ENCODE data around the gene PDHX. TPM values are rescaled to one million over a fixed set of nuclear protein-coding genes. Genes with fewer than 3 reads are reported as not detected.

PDHX gene
- total RNA-seq, 6 experiments from 2014 or later, result 37.4 to 47.0 (median 42.2) TPM

GRCh38 chr11:35040221-35040942 lies 124.0 kb downstream of the PDHX start:
- H3K4me1 Mint-ChIP-seq (ENCODE audit: low read depth), result peaks cover 58% of the 10 kb centered on the region
- TF ChIP-seq CTCF (IDR thresholded peaks at IDR 0.05), result no peak
- H3K4me3 Mint-ChIP-seq, result peak overlapping the region; percentile 59
- H3K27ac Mint-ChIP-seq, result peak overlapping the region; percentile 83
- DNase-seq, result peak; percentile 73
- peaks cover 4% of the 10 kb centered on the region; the same call in 1 of the 2 replicates for H3K36me3 Mint-ChIP-seq (ENCODE audit: low read depth)
- peaks cover 2% of the 10 kb centered on the region for H3K27me3 Mint-ChIP-seq (ENCODE audit: insufficient read depth)
- no peaks in the 10 kb centered on the region for H3K9me3 Mint-ChIP-seq

- TF ChIP-seq CTCF (IDR thresholded peaks at IDR 0.05), result no peak
- peak overlapping the region; percentile 42; the same call in 1 of the 2 replicates for H3K27ac Mint-ChIP-seq
Observed at GRCh38 chr11:35041070-35041554, 124.7 kb downstream of the PDHX start.

GRCh38 chr11:35042224-35042623 lies 125.8 kb downstream of the PDHX start:
- H3K36me3 Mint-ChIP-seq (ENCODE audit: low read depth), result peaks cover 4% of the 10 kb centered on the region; the same call in 1 of the 2 replicates
- no peak for TF ChIP-seq CTCF (IDR thresholded peaks at IDR 0.05)
- no peaks in the 10 kb centered on the region; the same call in none of the 2 replicates for H3K27me3 Mint-ChIP-seq (ENCODE audit: insufficient read depth)
- no peak overlapping the region for H3K27ac Mint-ChIP-seq
- no peak for DNase-seq
- no peaks in the 10 kb centered on the region for H3K9me3 Mint-ChIP-seq
- H3K4me3 Mint-ChIP-seq, result no peak overlapping the region
- peaks cover 42% of the 10 kb centered on the region for H3K4me1 Mint-ChIP-seq (ENCODE audit: low read depth)

More at GRCh38 chr11:35041070-35041554, 124.7 kb downstream of the PDHX start:
- H3K36me3 Mint-ChIP-seq (ENCODE audit: low read depth), result peaks cover 4% of the 10 kb centered on the region; the same call in 1 of the 2 replicates
- no peak for DNase-seq
- peaks cover 2% of the 10 kb centered on the region for H3K27me3 Mint-ChIP-seq (ENCODE audit: insufficient read depth)
- peaks cover 50% of the 10 kb centered on the region for H3K4me1 Mint-ChIP-seq (ENCODE audit: low read depth)
- no peak overlapping the region for H3K4me3 Mint-ChIP-seq
- H3K9me3 Mint-ChIP-seq, result no peaks in the 10 kb centered on the region

GRCh38 chr11:35042913-35043312 lies 126.5 kb downstream of the PDHX start:
- Mint-ChIP-seq H3K4me3 (no peak overlapping the region), H3K27me3 (ENCODE audit: insufficient read depth) (no peaks in the 10 kb centered on the region; the same call in none of the 2 replicates), H3K36me3 (ENCODE audit: low read depth) (peaks cover 4% of the 10 kb centered on the region; the same call in 1 of the 2 replicates), H3K27ac (no peak overlapping the region), H3K9me3 (no peaks in the 10 kb centered on the region), H3K4me1 (ENCODE audit: low read depth) (peaks cover 42% of the 10 kb centered on the region)
- no peak for DNase-seq
- no peak for TF ChIP-seq CTCF (IDR thresholded peaks at IDR 0.05)

- H3K27me3 Mint-ChIP-seq (ENCODE audit: insufficient read depth), result no peaks in the 10 kb centered on the region; the same call in none of the 2 replicates
- H3K4me1 Mint-ChIP-seq (ENCODE audit: low read depth), result peaks cover 40% of the 10 kb centered on the region
- TF ChIP-seq CTCF (IDR thresholded peaks at IDR 0.05), result no peak
- H3K27ac Mint-ChIP-seq, result no peak overlapping the region
- H3K4me3 Mint-ChIP-seq, result no peak overlapping the region
- no peak for DNase-seq
- peaks cover 7% of the 10 kb centered on the region for H3K36me3 Mint-ChIP-seq (ENCODE audit: low read depth)
- H3K9me3 Mint-ChIP-seq, result peaks cover 5% of the 10 kb centered on the region; the same call in 1 of the 2 replicates
Observed at GRCh38 chr11:35043936-35044335, 127.5 kb downstream of the PDHX start.
